Astrocyte (in vitro differentiated cells and primary cell): ENCODE data around the gene CCNL1. TPM values are rescaled to one million over a fixed set of nuclear protein-coding genes. Genes with fewer than 3 reads are reported as not detected.
"Not testable (repeated sequence)": the region's sequence is repeated elsewhere in the genome, so short reads cannot be mapped to it uniquely, and the experiment has no call there.

ENCODE experiments used
- DNase-seq: peaks from one replicate; pipeline ENCODE4 v3.0.0-alpha.2; 2010; ENCODE audit warnings: low read depth
- FAIRE-seq: peaks from 2 replicates; lab custom pipeline; 2011; peaks lifted over from hg19 to GRCh38; lab: Jason Lieb, UNC
- H2AFZ ChIP-seq: 2 replicates; pipeline ENCODE4 v1.6.0; 2012; ENCODE audit warnings: low read depth, low read length, inconsistent platforms
- H3K27ac ChIP-seq: 2 replicates; pipeline ENCODE4 v1.5.1; 2011; ENCODE audit warnings: low read depth, low read length, inconsistent platforms
- H3K27me3 ChIP-seq: 2 replicates; pipeline ENCODE4 v1.6.0; 2011; ENCODE audit warnings: low read length, inconsistent platforms; ENCODE audit not compliant: insufficient read depth
- H3K36me3 ChIP-seq: 2 replicates; pipeline ENCODE4 v1.5.1; 2011; ENCODE audit warnings: low read length, inconsistent platforms; ENCODE audit not compliant: insufficient read depth
- H3K4me1 ChIP-seq: 2 replicates; pipeline ENCODE4 v1.5.1; 2011; ENCODE audit warnings: low read length, inconsistent platforms; ENCODE audit not compliant: insufficient read depth
- H3K4me2 ChIP-seq: 2 replicates; pipeline ENCODE4 v1.6.0; 2012; ENCODE audit warnings: low read length, inconsistent platforms
- H3K4me3 ChIP-seq: 2 replicates; pipeline ENCODE4 v1.5.1; 2011; ENCODE audit warnings: low read depth, mild to moderate bottlenecking, low read length, inconsistent platforms; ENCODE audit not compliant: insufficient read depth
- H3K79me2 ChIP-seq: 2 replicates; pipeline ENCODE4 v1.6.0; 2012; ENCODE audit warnings: mild to moderate bottlenecking, low read length, inconsistent platforms; ENCODE audit not compliant: insufficient read depth
- H3K9ac ChIP-seq: 2 replicates; pipeline ENCODE4 v1.6.0; 2012; ENCODE audit warnings: mild to moderate bottlenecking, low read length, inconsistent platforms
- H3K9me3 ChIP-seq: 2 replicates; pipeline ENCODE4 v1.5.1; 2012; ENCODE audit warnings: low read depth, mild to moderate bottlenecking, low read length, inconsistent platforms; ENCODE audit not compliant: insufficient read depth
- H4K20me1 ChIP-seq: 2 replicates; pipeline ENCODE4 v1.6.0; 2012; ENCODE audit warnings: low read length, inconsistent platforms; ENCODE audit not compliant: insufficient read depth
- H3K27ac Mint-ChIP-seq: one replicate; pipeline ENCODE4 v1.8.0; 2021; ENCODE audit warnings: mild to moderate bottlenecking, mixed read lengths; ENCODE audit not compliant: unreplicated experiment
- H3K27me3 Mint-ChIP-seq: one replicate; pipeline ENCODE4 v1.8.0; 2021; ENCODE audit warnings: low read depth, mixed read lengths; ENCODE audit not compliant: unreplicated experiment
- H3K36me3 Mint-ChIP-seq: one replicate; pipeline ENCODE4 v1.8.0; 2021; ENCODE audit warnings: low read depth, mixed read lengths; ENCODE audit not compliant: unreplicated experiment
- H3K4me1 Mint-ChIP-seq: one replicate; pipeline ENCODE4 v1.8.0; 2021; ENCODE audit warnings: low read depth, mixed read lengths; ENCODE audit not compliant: unreplicated experiment
- H3K4me3 Mint-ChIP-seq: one replicate; pipeline ENCODE4 v1.8.0; 2021; ENCODE audit warnings: mild to moderate bottlenecking, moderate library complexity, mixed read lengths; ENCODE audit not compliant: unreplicated experiment
- H3K9me3 Mint-ChIP-seq: one replicate; pipeline ENCODE4 v1.8.0; 2021; ENCODE audit warnings: mild to moderate bottlenecking, mixed read lengths; ENCODE audit not compliant: unreplicated experiment
- EZH2 ChIP-seq: IDR thresholded peaks from 2 replicates; pipeline ENCODE4 v1.6.1; 2012; ENCODE audit warnings: mild to moderate bottlenecking, low read length, inconsistent platforms; ENCODE audit not compliant: insufficient read depth
- total RNA-seq: library from RNA; stranded (reverse); gene quantifications from 2 replicates; pipeline ENCODE4 v1.2.1, GENCODE V29; 2021
- TF ChIP-seq, protein P1 (sequence below): IDR thresholded peaks from 2 replicates; pipeline ENCODE4 v1.5.1; 2011; ENCODE audit warnings: low read depth, mild to moderate bottlenecking, inconsistent platforms, low read length, moderate library complexity; ENCODE audit not compliant: insufficient read depth

The CCNL1 gene
- total RNA-seq, 1 donor from 2014 or later = 66.8 TPM

DNA sequence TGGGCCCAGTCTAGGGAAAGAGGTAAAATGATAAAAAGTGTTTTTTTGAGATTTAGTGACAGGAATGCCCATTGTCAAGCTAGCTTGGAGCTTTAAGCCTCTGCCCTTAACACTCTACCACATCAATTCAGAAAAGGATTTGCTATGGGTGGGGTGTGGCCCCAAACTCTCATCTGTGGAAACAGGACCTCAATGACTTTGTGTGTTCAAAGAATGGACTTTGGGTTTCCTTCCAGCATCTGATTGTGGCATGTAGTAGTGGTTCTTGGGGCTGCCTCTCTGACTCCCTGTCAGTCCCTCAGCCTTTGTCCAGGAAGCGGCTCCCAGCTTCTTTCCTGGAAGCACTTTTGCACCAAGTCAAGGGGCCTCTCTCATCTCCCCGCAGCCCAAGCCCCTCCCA lies 56.1 kb downstream of the CCNL1 start:
- Mint-ChIP-seq H3K27ac (no peak overlapping the region), H3K4me3 (no peak overlapping the region), H3K9me3 (peaks cover 2% of the 10 kb centered on the region), H3K27me3 (peaks cover 15% of the 10 kb centered on the region), H3K4me1 (no peaks in the 10 kb centered on the region), H3K36me3 (peaks cover 2% of the 10 kb centered on the region)
- no peaks in the 10 kb centered on the region for H3K9me3 ChIP-seq
- H3K4me1 ChIP-seq = peaks cover 4% of the 10 kb centered on the region
- H3K4me2 ChIP-seq = no peak overlapping the region
- no peaks in the 10 kb centered on the region for H3K36me3 ChIP-seq
- no peaks in the 10 kb centered on the region for H3K27me3 ChIP-seq
- TF ChIP-seq, protein P1, sequence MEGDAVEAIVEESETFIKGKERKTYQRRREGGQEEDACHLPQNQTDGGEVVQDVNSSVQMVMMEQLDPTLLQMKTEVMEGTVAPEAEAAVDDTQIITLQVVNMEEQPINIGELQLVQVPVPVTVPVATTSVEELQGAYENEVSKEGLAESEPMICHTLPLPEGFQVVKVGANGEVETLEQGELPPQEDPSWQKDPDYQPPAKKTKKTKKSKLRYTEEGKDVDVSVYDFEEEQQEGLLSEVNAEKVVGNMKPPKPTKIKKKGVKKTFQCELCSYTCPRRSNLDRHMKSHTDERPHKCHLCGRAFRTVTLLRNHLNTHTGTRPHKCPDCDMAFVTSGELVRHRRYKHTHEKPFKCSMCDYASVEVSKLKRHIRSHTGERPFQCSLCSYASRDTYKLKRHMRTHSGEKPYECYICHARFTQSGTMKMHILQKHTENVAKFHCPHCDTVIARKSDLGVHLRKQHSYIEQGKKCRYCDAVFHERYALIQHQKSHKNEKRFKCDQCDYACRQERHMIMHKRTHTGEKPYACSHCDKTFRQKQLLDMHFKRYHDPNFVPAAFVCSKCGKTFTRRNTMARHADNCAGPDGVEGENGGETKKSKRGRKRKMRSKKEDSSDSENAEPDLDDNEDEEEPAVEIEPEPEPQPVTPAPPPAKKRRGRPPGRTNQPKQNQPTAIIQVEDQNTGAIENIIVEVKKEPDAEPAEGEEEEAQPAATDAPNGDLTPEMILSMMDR = no peak
- TF ChIP-seq EZH2 = no peak
- DNase-seq (no peak), FAIRE-seq (no peak)
- H3K79me2 ChIP-seq = no peaks in the 10 kb centered on the region
- no peak overlapping the region for H3K4me3 ChIP-seq
- no peak overlapping the region for H3K27ac ChIP-seq
- H2AFZ ChIP-seq = no peak overlapping the region
- no peak overlapping the region for H3K9ac ChIP-seq
- no peaks in the 10 kb centered on the region for H4K20me1 ChIP-seq

DNA sequence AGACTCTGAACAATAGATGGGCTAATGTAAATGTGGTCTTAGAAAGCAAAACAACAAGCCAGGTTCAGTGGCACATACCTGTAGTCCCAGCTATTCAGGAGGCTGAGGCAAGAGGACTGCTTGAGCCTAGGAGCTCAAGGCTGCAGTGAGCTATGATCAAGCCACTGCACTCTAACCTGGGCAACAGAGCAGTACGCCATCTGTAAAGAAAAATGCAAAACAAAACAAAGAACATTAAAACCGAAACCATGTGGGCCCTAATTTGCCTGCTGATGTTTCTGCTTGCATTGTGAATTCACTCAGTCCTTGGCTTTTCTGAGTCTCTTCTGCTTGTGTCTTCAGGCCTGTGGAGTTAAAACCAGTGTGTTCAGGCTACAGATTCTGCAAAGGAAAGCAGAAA lies 56.7 kb downstream of the CCNL1 start:
- no peaks in the 10 kb centered on the region for H3K79me2 ChIP-seq
- no peak overlapping the region for H3K4me3 ChIP-seq
- H3K9me3 Mint-ChIP-seq = peaks cover 2% of the 10 kb centered on the region
- H4K20me1 ChIP-seq = no peaks in the 10 kb centered on the region
- no peaks in the 10 kb centered on the region for H3K36me3 ChIP-seq
- H3K27ac Mint-ChIP-seq = no peak overlapping the region
- peaks cover 2% of the 10 kb centered on the region for H3K36me3 Mint-ChIP-seq
- H3K4me1 Mint-ChIP-seq = peaks cover under 1% of the 10 kb centered on the region
- H3K27me3 Mint-ChIP-seq = peaks cover 15% of the 10 kb centered on the region
- peaks cover 9% of the 10 kb centered on the region for H3K4me1 ChIP-seq
- TF ChIP-seq, protein P1 = no peak
- TF ChIP-seq EZH2 = no peak
- H3K4me3 Mint-ChIP-seq = no peak overlapping the region
- no peak overlapping the region for H3K27ac ChIP-seq
- H3K4me2 ChIP-seq = no peak overlapping the region
- no peak for DNase-seq
- no peak for FAIRE-seq
- no peaks in the 10 kb centered on the region for H3K27me3 ChIP-seq
- H3K9ac ChIP-seq = no peak overlapping the region
- H3K9me3 ChIP-seq = no peaks in the 10 kb centered on the region
- no peak overlapping the region for H2AFZ ChIP-seq

DNA sequence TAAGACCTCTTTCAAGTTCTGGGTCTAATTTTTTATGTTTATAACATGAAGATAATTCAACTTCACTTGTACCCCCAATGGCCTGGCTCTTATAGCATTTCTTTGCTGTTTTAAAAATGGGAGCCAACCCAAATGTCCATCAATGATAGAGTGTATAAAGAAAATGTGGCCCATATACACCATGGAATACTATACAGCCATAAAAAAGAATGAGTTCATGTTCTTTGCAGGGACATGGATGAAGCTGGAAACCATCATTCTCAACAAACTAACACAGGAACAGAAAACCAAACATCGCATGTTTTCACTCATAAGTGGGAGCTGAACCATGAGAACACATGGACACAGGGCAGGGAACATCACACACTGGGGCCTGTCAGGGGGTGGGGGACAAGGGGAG lies 57.4 kb downstream of the CCNL1 start:
- not testable (repeated sequence) for H4K20me1 ChIP-seq, H3K27ac ChIP-seq, H3K9ac ChIP-seq, H3K4me3 ChIP-seq, H3K27ac Mint-ChIP-seq, H3K9me3 Mint-ChIP-seq, H3K79me2 ChIP-seq, H3K36me3 ChIP-seq, FAIRE-seq, H3K4me2 ChIP-seq, H3K4me1 Mint-ChIP-seq, H3K4me3 Mint-ChIP-seq, DNase-seq, H3K27me3 ChIP-seq, H3K9me3 ChIP-seq, H3K36me3 Mint-ChIP-seq, H2AFZ ChIP-seq
- H3K27me3 Mint-ChIP-seq = peaks cover 15% of the 10 kb centered on the region
- H3K4me1 ChIP-seq = peaks cover 10% of the 10 kb centered on the region
